HG02884 (cell line): ENCODE data around the gene LAIR2.
"Not testable (repeated sequence)": the region's sequence is repeated elsewhere in the genome, so short reads cannot be mapped to it uniquely, and the experiment has no call there.

Experiments used
- ATAC-seq: cut with Tn5 transposase; IDR thresholded peaks from one replicate; pipeline ENCODE4 v1.9.1; 2021; ENCODE audit warnings: mild to moderate bottlenecking, moderate library complexity; ENCODE audit not compliant: unreplicated experiment

LAIR2 gene

GRCh38 chr19:54492568-54492967 is 10.1 kb upstream of the LAIR2 start:
- ATAC-seq, result no peak

GRCh38 chr19:54493056-54493455 is 9.6 kb upstream of the LAIR2 start:
- ATAC-seq, result not testable (repeated sequence)

GRCh38 chr19:54493967-54494585 is 8.6 kb upstream of the LAIR2 start:
- ATAC-seq, result no peak

- ATAC-seq, result not testable (repeated sequence)
Observed at GRCh38 chr19:54495284-54495683, 7.3 kb upstream of the LAIR2 start.

- ATAC-seq, result not testable (repeated sequence)
Observed at GRCh38 chr19:54497747-54498450, 4.7 kb upstream of the LAIR2 start.

- ATAC-seq, result not testable (repeated sequence)
Observed at GRCh38 chr19:54498451-54498772, 4.2 kb upstream of the LAIR2 start.

- ATAC-seq, result not testable (repeated sequence)
Observed at GRCh38 chr19:54505542-54505941, 2.9 kb downstream of the LAIR2 start.

- ATAC-seq, result no peak
Observed at GRCh38 chr19:54506079-54506478, 3.4 kb downstream of the LAIR2 start.

GRCh38 chr19:54507038-54507717 is 4.5 kb downstream of the LAIR2 start:
- ATAC-seq, result not testable (repeated sequence)

GRCh38 chr19:54507824-54508223 is 5.2 kb downstream of the LAIR2 start:
- ATAC-seq, result no peak

GRCh38 chr19:54508487-54508886 is 5.9 kb downstream of the LAIR2 start:
- not testable (repeated sequence) for ATAC-seq

- not testable (repeated sequence) for ATAC-seq
Observed at GRCh38 chr19:54509200-54509940, 6.7 kb downstream of the LAIR2 start.

- ATAC-seq, result no peak
Observed at GRCh38 chr19:54515156-54515555, 12.5 kb downstream of the LAIR2 start.

- no peak for ATAC-seq
Observed at GRCh38 chr19:54517483-54517882, 14.9 kb downstream of the LAIR2 start.

- no peak for ATAC-seq
Observed at GRCh38 chr19:54518844-54519243, 16.2 kb downstream of the LAIR2 start.

- ATAC-seq, result no peak
Observed at GRCh38 chr19:54521022-54521859, 18.6 kb downstream of the LAIR2 start.

- no peak for ATAC-seq
Observed at GRCh38 chr19:54521860-54522513, 19.4 kb downstream of the LAIR2 start.

GRCh38 chr19:54523403-54523802 is 20.8 kb downstream of the LAIR2 start:
- no peak for ATAC-seq

- ATAC-seq, result no peak
Observed at GRCh38 chr19:54525636-54526035, 23.0 kb downstream of the LAIR2 start.

- ATAC-seq, result no peak
Observed at GRCh38 chr19:54526972-54527371, 24.3 kb downstream of the LAIR2 start.
